ENCODE measurements around the gene PNPLA7. TPM values are rescaled to one million over a fixed set of nuclear protein-coding genes. Genes with fewer than 3 reads are reported as not detected.

PNPLA7 gene
- total and polyA plus RNA-seq, 2 of the 8 experiments (the other 6 are each of a cell fraction or from before 2014, with no cell fraction given): 0.35 to 0.47 TPM

- TF ChIP-seq CBX8 (IDR thresholded peaks at IDR 0.05; ENCODE audit: borderline replicate concordance, low read depth, low read length) (no peak), SP2 (IDR thresholded peaks at IDR 0.05; ENCODE audit: low read length) (no peak), MAFK (IDR thresholded peaks at IDR 0.05; ENCODE audit: low read depth, low read length) (no peak), EGR1 (IDR thresholded peaks at IDR 0.05; ENCODE audit: borderline replicate concordance, low read depth, low read length) (no peak)
Measured at GRCh38 chr9:137436761-137437600, 113.2 kb downstream of the PNPLA7 start (continued).

Data from H1 (cell line).